A673 (cell line): ENCODE measurements around the gene C1orf159. TPM values are rescaled to one million over a fixed set of nuclear protein-coding genes. Genes with fewer than 3 reads are reported as not detected.

Experiments
- BruUV-seq: library from RNA; stranded (reverse); fragments of 400-500 nt; replicated peaks from 2 replicates; lab custom pipeline; 2021; lab: Mats Ljungman, UMichigan
- CTCF ChIA-PET: fragments of 300-600 bp; sonication (Branson Sonifier 250); formaldehyde crosslinking; loops from one replicate; lab custom pipeline; 2022; ENCODE audit warnings: antibody characterized with exemption; lab: Charles Lee
- POLR2A ChIA-PET: fragments of 300-600 bp; sonication (Branson Sonifier 250); formaldehyde crosslinking; loops from one replicate; lab custom pipeline; 2022; ENCODE audit warnings: antibody characterized with exemption; ENCODE audit not compliant: low non-redundant PET; lab: Charles Lee
- DNase-seq: peaks from one replicate; pipeline ENCODE4 v3.0.0-alpha.2; 2015; ENCODE audit warnings: low spot score
- H3K27ac ChIP-seq: fragments of 200-600 bp; sonication (generic); 2 replicates; pipeline ENCODE4 v1.5.1; 2016; ENCODE audit warnings: mixed run types, low read depth, mild to moderate bottlenecking, mixed read lengths, antibody characterized with exemption, low read length; ENCODE audit not compliant: poor library complexity, severe bottlenecking
- H3K27me3 ChIP-seq: fragments of 200-600 bp; sonication (generic); replicated peaks from 2 replicates; pipeline ENCODE4 v1.6.1; 2017; ENCODE audit warnings: mixed run types, low read depth, mild to moderate bottlenecking, mixed read lengths, antibody characterized with exemption, low read length; ENCODE audit not compliant: insufficient read depth, poor library complexity
- H3K36me3 ChIP-seq: fragments of 200-600 bp; sonication (generic); 2 replicates; pipeline ENCODE4 v1.6.1; 2016; ENCODE audit warnings: mixed run types, mild to moderate bottlenecking, mixed read lengths, antibody characterized with exemption, low read length; ENCODE audit not compliant: insufficient read depth, poor library complexity, severe bottlenecking
- H3K4me1 ChIP-seq: fragments of 200-600 bp; sonication (generic); 2 replicates; pipeline ENCODE4 v1.6.1; 2017; ENCODE audit warnings: mixed run types, mild to moderate bottlenecking, mixed read lengths, antibody characterized with exemption, low read length; ENCODE audit not compliant: insufficient read depth, poor library complexity, severe bottlenecking
- H3K4me3 ChIP-seq: fragments of 200-600 bp; sonication (generic); 2 replicates; pipeline ENCODE4 v1.5.1; 2016; ENCODE audit warnings: low read depth, mixed run types, mild to moderate bottlenecking, mixed read lengths, low read length; ENCODE audit not compliant: poor library complexity, severe bottlenecking
- H3K9me3 ChIP-seq: fragments of 200-600 bp; sonication (generic); 2 replicates; pipeline ENCODE4 v1.6.1; 2016; ENCODE audit warnings: mixed run types, low read depth, mild to moderate bottlenecking, mixed read lengths, antibody characterized with exemption, low read length; ENCODE audit not compliant: poor library complexity, severe bottlenecking
- CTCF ChIP-seq: fragments of 300-800, 200-600 bp; sonication (generic); conservative IDR thresholded peaks from 2 replicates; pipeline ENCODE4 v1.5.1; 2017; ENCODE audit warnings: low read depth, mild to moderate bottlenecking, antibody characterized with exemption, low read length, moderate library complexity, mixed read lengths
- EZH2 ChIP-seq: fragments of 200-600 bp; sonication (generic); IDR thresholded peaks from 2 replicates; pipeline ENCODE4 v1.6.1; 2017; ENCODE audit warnings: borderline replicate concordance, low read depth, mild to moderate bottlenecking, mixed read lengths, antibody characterized with exemption, low read length; ENCODE audit not compliant: poor library complexity, severe bottlenecking
- intact Hi-C: fragments of 100-400 bp; cut with micrococcal nuclease; formaldehyde crosslinking; loops from one replicate; pipeline ENCODE4 v1.10.0; 2022; ENCODE audit not compliant: unreplicated experiment
- total RNA-seq: library from RNA; stranded (reverse); gene quantifications from 2 replicates; pipeline ENCODE4 v1.2.3, GENCODE V29; 2021

C1orf159 gene
- total RNA-seq, 1 experiment from 2014 or later = 26.8 TPM

GRCh38 chr1:1045129-1045528 lies 70.8 kb downstream of the C1orf159 start:
- no peaks in the 10 kb centered on the region for H3K27me3 ChIP-seq
- no TSS peak for BruUV-seq
- H3K36me3 ChIP-seq = peaks cover 21% of the 10 kb centered on the region
- DNase-seq = no peak
- no peak overlapping the region for H3K4me3 ChIP-seq
- POLR2A ChIA-PET = no interaction called here
- CTCF ChIA-PET = no interaction called here
- no peak overlapping the region for H3K27ac ChIP-seq
- no peaks in the 10 kb centered on the region for H3K9me3 ChIP-seq
- TF ChIP-seq EZH2 (no peak), CTCF (no peak)
- peaks cover 4% of the 10 kb centered on the region for H3K4me1 ChIP-seq
- intact Hi-C loops = no loop called here

DNA sequence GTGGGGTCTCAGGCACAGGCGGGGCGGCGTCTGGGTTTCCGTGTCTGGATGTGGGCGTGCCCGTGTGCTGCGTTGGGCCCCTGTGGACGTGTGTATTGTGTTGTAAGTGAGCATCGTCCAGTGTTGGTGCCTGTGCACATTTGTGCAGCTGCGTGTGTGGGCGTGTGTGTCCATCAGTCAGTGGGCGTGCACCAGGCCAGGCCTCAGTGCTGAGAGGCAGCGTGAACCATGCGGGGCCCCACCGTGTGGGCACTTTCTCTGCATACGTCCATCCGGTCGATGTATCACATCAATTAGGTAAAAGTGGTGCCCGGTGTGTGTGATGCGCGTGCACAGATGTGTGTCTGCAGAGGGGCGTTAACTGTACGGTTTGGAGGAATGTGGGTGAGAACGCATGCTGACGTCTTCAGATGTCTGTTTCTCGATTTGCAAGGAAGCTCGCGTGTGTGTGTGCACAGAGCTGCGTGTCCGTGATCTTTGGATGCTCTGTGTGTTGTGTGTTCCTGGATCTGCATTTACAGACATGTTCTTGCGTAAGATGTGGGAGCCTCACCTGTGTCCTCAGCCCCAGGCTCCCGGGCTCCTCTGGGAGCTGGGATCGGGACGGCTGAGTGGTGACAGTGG lies 71.3 kb downstream of the C1orf159 start:
- no peak for DNase-seq
- Histone ChIP-seq H3K27ac (no peak overlapping the region), H3K4me1 (peaks cover 10% of the 10 kb centered on the region), H3K27me3 (no peaks in the 10 kb centered on the region), H3K4me3 (no peak overlapping the region), H3K9me3 (no peaks in the 10 kb centered on the region), H3K36me3 (peaks cover 21% of the 10 kb centered on the region)
- TF ChIP-seq CTCF = no peak
- no peak for TF ChIP-seq EZH2
- CTCF ChIA-PET = no interaction called here
- POLR2A ChIA-PET = no interaction called here
- intact Hi-C loops = no loop called here
- BruUV-seq = no TSS peak

DNA sequence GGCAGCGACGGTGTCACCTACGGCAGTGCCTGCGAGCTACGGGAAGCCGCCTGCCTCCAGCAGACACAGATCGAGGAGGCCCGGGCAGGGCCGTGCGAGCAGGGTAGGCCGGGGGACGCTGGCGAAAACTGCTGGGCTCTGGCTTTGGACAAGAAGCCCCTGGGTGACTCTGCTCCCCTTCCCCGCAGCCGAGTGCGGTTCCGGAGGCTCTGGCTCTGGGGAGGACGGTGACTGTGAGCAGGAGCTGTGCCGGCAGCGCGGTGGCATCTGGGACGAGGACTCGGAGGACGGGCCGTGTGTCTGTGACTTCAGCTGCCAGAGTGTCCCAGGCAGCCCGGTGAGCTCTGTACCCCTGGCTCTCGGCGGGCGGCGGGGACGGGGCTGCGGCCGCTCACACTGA lies 72.0 kb downstream of the C1orf159 start:
- Histone ChIP-seq H3K27ac (no peak overlapping the region), H3K27me3 (no peaks in the 10 kb centered on the region), H3K9me3 (no peaks in the 10 kb centered on the region), H3K36me3 (peaks cover 21% of the 10 kb centered on the region), H3K4me1 (peaks cover 16% of the 10 kb centered on the region), H3K4me3 (no peak overlapping the region)
- TF ChIP-seq CTCF (no peak), EZH2 (no peak)
- ChIA-PET POLR2A (no interaction called here), CTCF (no interaction called here)
- DNase-seq = no peak
- BruUV-seq = no TSS peak
- intact Hi-C loops = no loop called here
